ENCODE measurements around the gene MYMK.

Gene MYMK

GRCh38 chr9:133477992-133478850, 46.5 kb downstream of the MYMK start:
- no peak for DNase-seq

- no peak for DNase-seq
Observed at GRCh38 chr9:133477461-133477860, 47.3 kb downstream of the MYMK start.

- no peak for DNase-seq
Observed at GRCh38 chr9:133476941-133477340, 47.8 kb downstream of the MYMK start.

- DNase-seq, result no peak
Observed at GRCh38 chr9:133476036-133476931, 48.5 kb downstream of the MYMK start.

GRCh38 chr9:133475292-133476012, 49.3 kb downstream of the MYMK start:
- DNase-seq, result no peak

- DNase-seq, result no peak
Observed at GRCh38 chr9:133474853-133475252, 49.9 kb downstream of the MYMK start.

- DNase-seq, result no peak
Observed at GRCh38 chr9:133474215-133474614, 50.5 kb downstream of the MYMK start.

GRCh38 chr9:133473743-133474142, 51.0 kb downstream of the MYMK start:
- no peak for DNase-seq

- DNase-seq, result no peak
Observed at GRCh38 chr9:133472753-133473378, 51.9 kb downstream of the MYMK start.

GRCh38 chr9:133472277-133472645, 52.5 kb downstream of the MYMK start:
- DNase-seq, result no peak

- DNase-seq, result no peak
Observed at GRCh38 chr9:133471551-133472276, 53.0 kb downstream of the MYMK start.

- no peak for DNase-seq
Observed at GRCh38 chr9:133470988-133471387, 53.8 kb downstream of the MYMK start.

GRCh38 chr9:133470427-133470924, 54.3 kb downstream of the MYMK start:
- no peak for DNase-seq

GRCh38 chr9:133468777-133469421, 55.9 kb downstream of the MYMK start:
- no peak for DNase-seq

- no peak for DNase-seq
Observed at GRCh38 chr9:133468374-133468773, 56.4 kb downstream of the MYMK start.

- no peak for DNase-seq
Observed at GRCh38 chr9:133467101-133467500, 57.7 kb downstream of the MYMK start.

GRCh38 chr9:133465984-133466383, 58.8 kb downstream of the MYMK start:
- no peak for DNase-seq

GRCh38 chr9:133464638-133465037, 60.1 kb downstream of the MYMK start:
- no peak for DNase-seq

All from NCI-H526 treated with DMSO at 0.1 percent for 48 hours (cell line).